ENCODE results near the gene GIMD1. TPM values are rescaled to one million over a fixed set of nuclear protein-coding genes. Genes with fewer than 3 reads are reported as not detected.
A peak's percentile ranks its signal among the peaks of the same experiment; 100 is the strongest.
"Not testable (repeated sequence)": the region's sequence is repeated elsewhere in the genome, so short reads cannot be mapped to it uniquely, and the experiment has no call there.

GIMD1 gene
- total RNA-seq, 2 experiments from 2014 or later = not detected

- no peak overlapping the region for H3K4me3 Mint-ChIP-seq
- peaks cover 7% of the 10 kb centered on the region for H3K9me3 Mint-ChIP-seq (ENCODE audit: low read depth)
- CTCF ChIA-PET = no interaction called here
- ATAC-seq (no peak), DNase-seq (no peak)
- H3K27me3 Mint-ChIP-seq = no peaks in the 10 kb centered on the region
- H3K27ac Mint-ChIP-seq = no peak overlapping the region
- H3K4me1 Mint-ChIP-seq = peaks cover 15% of the 10 kb centered on the region
- H3K36me3 Mint-ChIP-seq = peaks cover 82% of the 10 kb centered on the region
Measured at GRCh38 chr4:106339431-106339830, 29.1 kb downstream of the GIMD1 start.

- CTCF ChIA-PET = no interaction called here
Measured at GRCh38 chr4:106338671-106339070, 29.9 kb downstream of the GIMD1 start.

GRCh38 chr4:106337916-106338315 is 30.7 kb downstream of the GIMD1 start:
- Mint-ChIP-seq H3K9me3 (ENCODE audit: low read depth) (peaks cover 7% of the 10 kb centered on the region), H3K4me1 (peaks cover 15% of the 10 kb centered on the region), H3K4me3 (no peak overlapping the region)

More at GRCh38 chr4:106338671-106339070, 29.9 kb downstream of the GIMD1 start:
- no peak for ATAC-seq
- Mint-ChIP-seq H3K4me1 (peaks cover 15% of the 10 kb centered on the region), H3K4me3 (no peak overlapping the region), H3K9me3 (ENCODE audit: low read depth) (peaks cover 7% of the 10 kb centered on the region), H3K27ac (no peak overlapping the region), H3K36me3 (peaks cover 80% of the 10 kb centered on the region), H3K27me3 (no peaks in the 10 kb centered on the region)
- DNase-seq = no peak

GRCh38 chr4:106336618-106337017 is 32.0 kb downstream of the GIMD1 start:
- no peak for DNase-seq
- H3K36me3 Mint-ChIP-seq = peaks cover 79% of the 10 kb centered on the region
- CTCF ChIA-PET = no interaction called here
- peaks cover 13% of the 10 kb centered on the region for H3K4me1 Mint-ChIP-seq
- H3K27ac Mint-ChIP-seq = no peak overlapping the region
- H3K4me3 Mint-ChIP-seq = no peak overlapping the region
- H3K9me3 Mint-ChIP-seq (ENCODE audit: low read depth) = peaks cover 7% of the 10 kb centered on the region
- ATAC-seq = no peak
- H3K27me3 Mint-ChIP-seq = no peaks in the 10 kb centered on the region

More at GRCh38 chr4:106337916-106338315, 30.7 kb downstream of the GIMD1 start:
- Mint-ChIP-seq H3K27me3 (no peaks in the 10 kb centered on the region), H3K36me3 (peaks cover 82% of the 10 kb centered on the region), H3K27ac (no peak overlapping the region)
- ATAC-seq = no peak
- DNase-seq = no peak
- CTCF ChIA-PET = no interaction called here

- H3K4me1 Mint-ChIP-seq = peaks cover 2% of the 10 kb centered on the region
- DNase-seq (no peak), ATAC-seq (no peak)
- H3K36me3 Mint-ChIP-seq = peaks cover 69% of the 10 kb centered on the region
- CTCF ChIA-PET = interaction anchor here (1.2 kb wide), 1 partner anchor 8 kb away, joined by 3 read pairs; no protein-coding TSS in a partner anchor
- no peaks in the 10 kb centered on the region for H3K27me3 Mint-ChIP-seq
- no peak overlapping the region for H3K27ac Mint-ChIP-seq
- H3K4me3 Mint-ChIP-seq = no peak overlapping the region
- H3K9me3 Mint-ChIP-seq (ENCODE audit: low read depth) = peaks cover 5% of the 10 kb centered on the region
Measured at GRCh38 chr4:106334741-106335470, 33.7 kb downstream of the GIMD1 start.

- CTCF ChIA-PET = no interaction called here
- peaks cover 59% of the 10 kb centered on the region for H3K36me3 Mint-ChIP-seq
Measured at GRCh38 chr4:106333186-106333585, 35.4 kb downstream of the GIMD1 start.

GRCh38 chr4:106329041-106329618 is 39.4 kb downstream of the GIMD1 start:
- Mint-ChIP-seq H3K27me3 (no peaks in the 10 kb centered on the region), H3K9me3 (ENCODE audit: low read depth) (no peaks in the 10 kb centered on the region), H3K36me3 (peaks cover 41% of the 10 kb centered on the region), H3K4me3 (no peak overlapping the region), H3K27ac (no peak overlapping the region), H3K4me1 (peaks cover 11% of the 10 kb centered on the region)
- DNase-seq (no peak), ATAC-seq (peak; percentile 82)
- CTCF ChIA-PET = interaction anchor here (0.7 to 1.7 kb wide), 4 partner anchors 13 to 149 kb away, joined by 3 to 6 read pairs (median 4); partner anchors contain the start of genes AIMP1 and TBCK

More at GRCh38 chr4:106333186-106333585, 35.4 kb downstream of the GIMD1 start:
- Mint-ChIP-seq H3K4me3 (no peak overlapping the region), H3K27ac (no peak overlapping the region), H3K4me1 (peaks cover 8% of the 10 kb centered on the region), H3K9me3 (ENCODE audit: low read depth) (peaks cover 5% of the 10 kb centered on the region), H3K27me3 (no peaks in the 10 kb centered on the region)
- DNase-seq = no peak
- no peak for ATAC-seq

- no peaks in the 10 kb centered on the region for H3K27me3 Mint-ChIP-seq
- H3K4me1 Mint-ChIP-seq = peaks cover 19% of the 10 kb centered on the region
- no peak for DNase-seq
- CTCF ChIA-PET = no interaction called here
- no peaks in the 10 kb centered on the region for H3K9me3 Mint-ChIP-seq (ENCODE audit: low read depth)
- no peak for ATAC-seq
- H3K36me3 Mint-ChIP-seq = peaks cover 30% of the 10 kb centered on the region
- no peak overlapping the region for H3K4me3 Mint-ChIP-seq
- H3K27ac Mint-ChIP-seq = no peak overlapping the region
Measured at GRCh38 chr4:106325800-106326199, 42.8 kb downstream of the GIMD1 start.

GRCh38 chr4:106323119-106323518 is 45.5 kb downstream of the GIMD1 start:
- H3K27me3 Mint-ChIP-seq = no peaks in the 10 kb centered on the region
- CTCF ChIA-PET = interaction anchor here (0.7 kb wide), 1 partner anchor 39 kb away, joined by 3 read pairs; no protein-coding TSS in a partner anchor
- H3K4me1 Mint-ChIP-seq = peaks cover 17% of the 10 kb centered on the region
- DNase-seq = no peak
- no peak for ATAC-seq
- no peak overlapping the region for H3K27ac Mint-ChIP-seq
- H3K36me3 Mint-ChIP-seq = peaks cover 33% of the 10 kb centered on the region
- no peak overlapping the region for H3K4me3 Mint-ChIP-seq
- H3K9me3 Mint-ChIP-seq (ENCODE audit: low read depth) = peaks cover 5% of the 10 kb centered on the region

- peaks cover 26% of the 10 kb centered on the region for H3K36me3 Mint-ChIP-seq
- H3K4me1 Mint-ChIP-seq = peaks cover 12% of the 10 kb centered on the region
- H3K27me3 Mint-ChIP-seq; ATAC-seq; H3K4me3 Mint-ChIP-seq; H3K9me3 Mint-ChIP-seq (ENCODE audit: low read depth); CTCF ChIA-PET; DNase-seq: not testable (repeated sequence)
- peak overlapping the region; percentile 64 for H3K27ac Mint-ChIP-seq
Measured at GRCh38 chr4:106321814-106322213, 46.8 kb downstream of the GIMD1 start.

DNA sequence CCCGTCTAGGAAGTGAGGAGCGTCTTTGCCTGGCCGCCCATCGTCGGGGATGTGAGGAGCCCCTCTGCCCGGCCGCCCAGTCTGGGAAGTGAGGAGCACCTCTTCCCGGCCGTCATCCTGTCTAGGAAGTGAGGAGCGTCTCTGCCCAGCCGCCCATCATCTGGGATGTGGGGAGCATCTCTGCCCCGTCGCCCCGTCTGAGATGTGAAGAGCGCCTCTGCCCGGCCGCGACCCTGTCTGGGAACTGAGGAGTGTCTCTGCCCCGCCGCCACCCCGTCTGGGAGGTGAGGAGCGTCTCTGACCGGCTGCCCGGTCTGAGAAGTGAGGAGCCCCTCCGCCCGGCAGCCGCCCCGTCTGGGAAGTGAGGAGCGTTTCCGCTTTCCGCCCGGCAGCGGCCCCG is 47.4 kb downstream of the GIMD1 start:
- H3K27ac Mint-ChIP-seq; ATAC-seq; CTCF ChIA-PET; H3K9me3 Mint-ChIP-seq (ENCODE audit: low read depth); H3K27me3 Mint-ChIP-seq; DNase-seq; H3K4me3 Mint-ChIP-seq: not testable (repeated sequence)
- peaks cover 23% of the 10 kb centered on the region for H3K36me3 Mint-ChIP-seq
- peaks cover 12% of the 10 kb centered on the region for H3K4me1 Mint-ChIP-seq

DNA sequence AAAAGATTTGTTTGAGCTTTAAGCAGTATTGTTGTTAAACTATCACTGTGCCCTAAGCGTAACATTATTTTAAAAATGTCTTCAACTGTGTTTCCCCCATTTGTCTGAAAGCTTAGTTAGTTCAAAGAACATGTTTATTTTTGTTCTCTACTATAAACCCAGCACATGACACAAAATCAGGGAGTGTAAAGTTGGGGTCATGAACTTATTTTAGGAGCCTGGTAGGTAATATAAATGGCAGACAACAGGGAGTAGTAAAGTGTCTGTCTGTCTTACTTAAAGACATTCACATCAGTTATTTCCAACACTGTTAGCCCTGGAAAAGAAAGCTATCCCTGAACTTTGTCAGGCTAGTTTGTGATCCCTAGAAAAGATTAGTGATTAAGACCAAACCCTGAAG is 48.3 kb downstream of the GIMD1 start:
- DNase-seq (no peak), ATAC-seq (no peak)
- Mint-ChIP-seq H3K27ac (no peak overlapping the region), H3K9me3 (ENCODE audit: low read depth) (peaks cover 5% of the 10 kb centered on the region), H3K4me1 (peaks cover 15% of the 10 kb centered on the region), H3K36me3 (peaks cover 23% of the 10 kb centered on the region), H3K27me3 (no peaks in the 10 kb centered on the region), H3K4me3 (no peak overlapping the region)
- CTCF ChIA-PET = no interaction called here

- DNase-seq (no peak), ATAC-seq (no peak)
- H3K9me3 Mint-ChIP-seq (ENCODE audit: low read depth) = peaks cover 5% of the 10 kb centered on the region
- H3K27me3 Mint-ChIP-seq = no peaks in the 10 kb centered on the region
- H3K4me1 Mint-ChIP-seq = peaks cover 27% of the 10 kb centered on the region
- H3K27ac Mint-ChIP-seq = no peak overlapping the region
- CTCF ChIA-PET = no interaction called here
- peaks cover 22% of the 10 kb centered on the region for H3K36me3 Mint-ChIP-seq
- no peak overlapping the region for H3K4me3 Mint-ChIP-seq
Measured at GRCh38 chr4:106318511-106318910, 50.1 kb downstream of the GIMD1 start.

- Mint-ChIP-seq H3K27me3 (no peaks in the 10 kb centered on the region), H3K4me1 (peaks cover 29% of the 10 kb centered on the region), H3K36me3 (peaks cover 22% of the 10 kb centered on the region), H3K4me3 (no peak overlapping the region), H3K9me3 (ENCODE audit: low read depth) (peaks cover 5% of the 10 kb centered on the region), H3K27ac (no peak overlapping the region)
- DNase-seq (no peak), ATAC-seq (no peak)
- CTCF ChIA-PET = no interaction called here
Measured at GRCh38 chr4:106317815-106318214, 50.8 kb downstream of the GIMD1 start.
